ENCODE results near the gene CAPZB. TPM values are rescaled to one million over a fixed set of nuclear protein-coding genes. Genes with fewer than 3 reads are reported as not detected.

CAPZB gene
- total RNA-seq, 1 experiment from 2014 or later: 348 TPM

GRCh38 chr1:19430121-19431068 lies 54.9 kb downstream of the CAPZB start:
- H3K4me2 ChIP-seq (ENCODE audit: insufficient read depth, insufficient read length, low read length): no peak overlapping the region
- H2BK5ac ChIP-seq (ENCODE audit: insufficient read length, low read length): no peak overlapping the region
- no peak overlapping the region for H2BK12ac ChIP-seq (ENCODE audit: insufficient read length, low read depth, low read length)
- Mint-ChIP-seq H3K27ac (peak overlapping the region in 2 of 3 experiments; percentile 3 to 72; a peak in 3 of 7 replicates), H3K4me3 (no peak overlapping the region), H3K9me3 (no peaks in the 10 kb centered on the region), H3K36me3 (ENCODE audit: insufficient read depth in 1 of 3, low read depth in 3 of 3) (peaks cover 0 to 12% (median 3%) of the 10 kb centered on the region in 3 experiments; a peak in 4 of 7 replicates), H3K27me3 (ENCODE audit: low read depth) (no peaks in the 10 kb centered on the region), H3K4me1 (peaks cover 28% of the 10 kb centered on the region in 2 experiments)
- no peak overlapping the region for H3K14ac ChIP-seq (ENCODE audit: insufficient read depth, low read length)
- H4K8ac ChIP-seq (replicated peaks; ENCODE audit: insufficient read length, low read depth, low read length): no peak overlapping the region
- DNase-seq: no peak
- H2BK15ac ChIP-seq (ENCODE audit: low read depth, low read length): no peak overlapping the region
- TF ChIP-seq CTCF (conservative IDR thresholded peaks at IDR 0.05): no peak
- no peaks in the 10 kb centered on the region for H4K20me1 ChIP-seq (ENCODE audit: control insufficient read depth, insufficient read depth, insufficient read length)
- peaks cover 57% of the 10 kb centered on the region for H3K79me2 ChIP-seq (ENCODE audit: insufficient read depth, low read length)
- no peak overlapping the region for H3T11ph ChIP-seq (ENCODE audit: low read length)
- no peak overlapping the region for H2BK120ac ChIP-seq (ENCODE audit: low read depth, low read length, poor library complexity, severe bottlenecking)
- H3K4me1 ChIP-seq (ENCODE audit: insufficient read depth, low read length): no peaks in the 10 kb centered on the region
- no peak overlapping the region for H4K91ac ChIP-seq (ENCODE audit: insufficient read length, low read depth, low read length)
- H3K27me3 ChIP-seq (ENCODE audit: insufficient read depth, low read length): no peaks in the 10 kb centered on the region
- H3K23ac ChIP-seq (ENCODE audit: insufficient read length, low read depth, low read length): no peak overlapping the region
- no peaks in the 10 kb centered on the region for H3K9me3 ChIP-seq (ENCODE audit: control insufficient read depth, low read depth, low read length)
- no peak overlapping the region for H3K4ac ChIP-seq (ENCODE audit: low read depth, low read length)
- no CpG with 5 or more reads among the region's 16 CpGs for WGBS (ENCODE audit: extremely low coverage, insufficient read length, low lambda C conversion rate)
- no peak overlapping the region for H2AFZ ChIP-seq (ENCODE audit: low read length)
- no peak overlapping the region for H2AK5ac ChIP-seq (ENCODE audit: insufficient read length, low read length)
- H2BK20ac ChIP-seq (ENCODE audit: low read depth, low read length, poor library complexity, severe bottlenecking): no peak overlapping the region
- H3K79me1 ChIP-seq (ENCODE audit: insufficient read depth, low read depth, low read length, poor library complexity, severe bottlenecking): peaks cover 18% of the 10 kb centered on the region
- H3K18ac ChIP-seq (ENCODE audit: insufficient read length, low read depth, low read length): no peak overlapping the region
- no peak overlapping the region for H4K5ac ChIP-seq (ENCODE audit: insufficient read length, low read depth, low read length)
- no peak overlapping the region for H3K9ac ChIP-seq (ENCODE audit: extremely low read depth, insufficient read length, low read length)
- H3K23me2 ChIP-seq (ENCODE audit: insufficient read length, low read depth, low read length, poor library complexity, severe bottlenecking): no peaks in the 10 kb centered on the region
- H3K56ac ChIP-seq (ENCODE audit: insufficient read length, low read depth, low read length): no peak overlapping the region
- no peak overlapping the region for H3K27ac ChIP-seq (ENCODE audit: insufficient read length, low read depth, low read length)

All from H9 (cell line).